ENCODE results near the gene GPR107.

- TF ChIP-seq YY1 (IDR thresholded peaks at IDR 0.05; ENCODE audit: insufficient read depth, insufficient read length) (no peak), SUZ12 (IDR thresholded peaks at IDR 0.05; ENCODE audit: extremely low read depth, insufficient read depth, insufficient read length) (no peak)
These were observed 65.3 kb downstream of the GPR107 start for GRCh38 chr9:130118841-130119518.

All from NT2/D1 (cell line).